ENCODE results near the gene RAB21. TPM values are rescaled to one million over a fixed set of nuclear protein-coding genes. Genes with fewer than 3 reads are reported as not detected.

RAB21 gene
- total and polyA plus RNA-seq, 2 of the 13 experiments (the other 11 are each of a cell fraction or from before 2014, with no cell fraction given): 4.4 to 50.9 TPM

GRCh38 chr12:71848212-71848611, 93.5 kb downstream of the RAB21 start:
- Histone ChIP-seq H3K9ac (ENCODE audit: insufficient read depth, low read depth, low read length) (no peak overlapping the region), H4K20me1 (ENCODE audit: insufficient read depth, low read length) (no peaks in the 10 kb centered on the region; the same call in 1 of the 2 replicates), H3K27ac (ENCODE audit: extremely low read length, insufficient read depth, low read length) (no peak overlapping the region), H3K4me3 (replicated peaks in 1 of 3; ENCODE audit: insufficient read depth in 1 of 3, low read depth in 2 of 3, low read length in 3 of 3) (no peak overlapping the region), H3K9me3 (ENCODE audit: low read length) (no peaks in the 10 kb centered on the region), H3K4me1 (ENCODE audit: insufficient read depth, low read length) (peaks cover 23% of the 10 kb centered on the region), H3K27me3 (ENCODE audit: control insufficient read depth in 1 of 2, insufficient read depth in 2 of 2, low read length in 2 of 2) (no peaks in the 10 kb centered on the region), H3K4me2 (ENCODE audit: low read depth, low read length) (no peak overlapping the region), H3K36me3 (replicated peaks in 1 of 2; ENCODE audit: control insufficient read depth in 1 of 2, insufficient read depth in 2 of 2, low read length in 2 of 2) (peaks cover 2 to 3% of the 10 kb centered on the region in 2 experiments; a peak in 1 of 5 replicates), H2AFZ (ENCODE audit: low read length) (no peak overlapping the region), H3K79me2 (ENCODE audit: insufficient read depth, low read length) (peaks cover 37% of the 10 kb centered on the region)
- DNase-seq (ENCODE audit: low spot score) (no peak), FAIRE-seq (no peak), ATAC-seq (no peak)
- TF ChIP-seq NFIB (CRISPR knock-in tag; IDR thresholded peaks at IDR 0.05; ENCODE audit: borderline replicate concordance) (no peak), ZBTB26 (CRISPR knock-in tag; IDR thresholded peaks at IDR 0.05; ENCODE audit: borderline replicate concordance) (no peak), MIER3 (CRISPR knock-in tag; IDR thresholded peaks at IDR 0.05; ENCODE audit: borderline replicate concordance) (no peak), ZNF235 (CRISPR knock-in tag; IDR thresholded peaks at IDR 0.05; ENCODE audit: borderline replicate concordance) (no peak), FIP1L1 (IDR thresholded peaks at IDR 0.05; ENCODE audit: borderline replicate concordance, insufficient read depth, low read depth, low read length) (no peak), NPAS2 (CRISPR knock-in tag; IDR thresholded peaks at IDR 0.05; ENCODE audit: borderline replicate concordance) (no peak), ZNF160 (CRISPR knock-in tag; IDR thresholded peaks at IDR 0.05) (no peak)
- BruUV-seq (replicated peaks): no TSS peak
- CTCF ChIA-PET (ENCODE audit: low intra/inter-chr PET ratio, low total read pairs): no interaction called here
- in situ Hi-C loops (cut with HindIII; ENCODE audit: extremely low pct_ligation_motif_present, low pct_unique_long_range_greater_than_20kb) (no loop called here), intact Hi-C loops (cut with micrococcal nuclease; ENCODE audit: unreplicated experiment) (no loop called here)
- POLR2A ChIA-PET: no interaction called here

All from HepG2 (cell line).